WTC11 (cell line): ENCODE data around the gene DDIT4. TPM values are rescaled to one million over a fixed set of nuclear protein-coding genes. Genes with fewer than 3 reads are reported as not detected.

Experiments
- ATAC-seq: fragments of 200-7000 bp; cut with Tn5 transposase; 2 replicates; pipeline ENCODE4 v1.10.0; 2021; ENCODE audit warnings: mild to moderate bottlenecking, moderate library complexity
- CTCF ChIA-PET: fragments of 300-600 bp; sonication (Branson Sonifier 250); formaldehyde crosslinking; loops from one replicate; lab custom pipeline; 2021; ENCODE audit warnings: antibody characterized with exemption; lab: Charles Lee
- POLR2A ChIA-PET: fragments of 350-600 bp; sonication (Branson Sonifier 250); formaldehyde crosslinking; loops from one replicate; lab custom pipeline; 2021; ENCODE audit warnings: antibody characterized with exemption; lab: Charles Lee
- DNase-seq: peaks from one replicate; pipeline ENCODE4 v3.0.0; 2021; ENCODE audit warnings: low spot score
- H3K27ac Mint-ChIP-seq: 2 replicates; pipeline ENCODE4 v1.8.0; 2021; ENCODE audit warnings: mixed read lengths
- H3K27me3 Mint-ChIP-seq: 2 replicates; pipeline ENCODE4 v1.8.0; 2021; ENCODE audit warnings: low read depth, mild to moderate bottlenecking, moderate library complexity, mixed read lengths
- H3K36me3 Mint-ChIP-seq: 2 replicates; pipeline ENCODE4 v1.8.0; 2021; ENCODE audit warnings: mixed read lengths
- H3K4me1 Mint-ChIP-seq: 2 replicates; pipeline ENCODE4 v1.8.0; 2022; ENCODE audit warnings: mixed read lengths
- H3K4me3 Mint-ChIP-seq: 2 replicates; pipeline ENCODE4 v1.8.0; 2021; ENCODE audit warnings: mild to moderate bottlenecking, moderate library complexity, mixed read lengths
- H3K9me3 Mint-ChIP-seq: 2 replicates; pipeline ENCODE4 v1.8.0; 2021; ENCODE audit warnings: mixed read lengths
- AFF4 ChIP-seq: sonication (generic); formaldehyde crosslinking; IDR thresholded peaks from 2 replicates; pipeline ENCODE4 v1.8.1; 2023; ENCODE audit warnings: mild to moderate bottlenecking, missing genetic modification reagents, borderline replicate concordance
- CREB1 ChIP-seq: sonication (generic); formaldehyde crosslinking; IDR thresholded peaks from 2 replicates; pipeline ENCODE4 v1.8.0; 2023; ENCODE audit warnings: mild to moderate bottlenecking, missing genetic modification reagents
- CTCF ChIP-seq: fragments of 200-600 bp; IDR thresholded peaks from 2 replicates; pipeline ENCODE4 v1.8.0; 2022; ENCODE audit warnings: antibody characterized with exemption
- E2F5 ChIP-seq: sonication (generic); formaldehyde crosslinking; IDR thresholded peaks from 2 replicates; pipeline ENCODE4 v1.8.1; 2022; ENCODE audit warnings: mild to moderate bottlenecking, moderate library complexity, missing genetic modification reagents
- EMX1 ChIP-seq: fragments of 250-450 bp; sonication (Bioruptor Pico); IDR thresholded peaks from 2 replicates; pipeline ENCODE4 v1.8.0; 2021; ENCODE audit warnings: mild to moderate bottlenecking
- ETV6 ChIP-seq: sonication (generic); formaldehyde crosslinking; IDR thresholded peaks from 2 replicates; pipeline ENCODE4 v1.8.1; 2022; ENCODE audit warnings: mild to moderate bottlenecking, missing genetic modification reagents
- FOXJ3 ChIP-seq: sonication (generic); formaldehyde crosslinking; IDR thresholded peaks from 2 replicates; pipeline ENCODE4 v1.9.0; 2021; ENCODE audit warnings: missing genetic modification reagents, mild to moderate bottlenecking, borderline replicate concordance
- FOXP1 ChIP-seq: sonication (generic); formaldehyde crosslinking; IDR thresholded peaks from 2 replicates; pipeline ENCODE4 v1.8.0; 2022; ENCODE audit warnings: missing genetic modification reagents, mild to moderate bottlenecking, moderate library complexity, borderline replicate concordance
- GABPB1 ChIP-seq: sonication (generic); formaldehyde crosslinking; IDR thresholded peaks from 2 replicates; pipeline ENCODE4 v1.8.1; 2023; ENCODE audit warnings: mild to moderate bottlenecking, missing genetic modification reagents
- HMGA2 ChIP-seq: fragments of 250-450 bp; sonication (Bioruptor Pico); IDR thresholded peaks from 2 replicates; pipeline ENCODE4 v1.4.0; 2021; ENCODE audit warnings: mild to moderate bottlenecking, moderate library complexity
- JUN ChIP-seq: sonication (generic); formaldehyde crosslinking; IDR thresholded peaks from 2 replicates; pipeline ENCODE4 v1.8.0; 2023; ENCODE audit warnings: mild to moderate bottlenecking, missing genetic modification reagents
- MAX ChIP-seq: sonication (generic); formaldehyde crosslinking; IDR thresholded peaks from 2 replicates; pipeline ENCODE4 v1.8.0; 2022; ENCODE audit warnings: mild to moderate bottlenecking, missing genetic modification reagents
- MXD4 ChIP-seq: fragments of 250-450 bp; sonication (Bioruptor Pico); IDR thresholded peaks from 2 replicates; pipeline ENCODE4 v1.8.0; 2021; ENCODE audit warnings: mild to moderate bottlenecking, moderate library complexity, borderline replicate concordance
- NFATC4 ChIP-seq: fragments of 250-450 bp; sonication (Bioruptor Pico); IDR thresholded peaks from 2 replicates; pipeline ENCODE4 v1.9.0; 2021; ENCODE audit warnings: mild to moderate bottlenecking
- RELA ChIP-seq: sonication (generic); formaldehyde crosslinking; IDR thresholded peaks from 2 replicates; pipeline ENCODE4 v1.8.1; 2022; ENCODE audit warnings: missing genetic modification reagents, mild to moderate bottlenecking, borderline replicate concordance
- SOX15 ChIP-seq: fragments of 250-450 bp; sonication (Bioruptor Pico); IDR thresholded peaks from 2 replicates; pipeline ENCODE4 v1.9.0; 2021; ENCODE audit warnings: mild to moderate bottlenecking
- USF1 ChIP-seq: sonication (generic); formaldehyde crosslinking; IDR thresholded peaks from 2 replicates; pipeline ENCODE4 v1.8.0; 2022; ENCODE audit warnings: mild to moderate bottlenecking, missing genetic modification reagents
- ZMAT4 ChIP-seq: fragments of 250-450 bp; sonication (Bioruptor Pico); IDR thresholded peaks from 2 replicates; pipeline ENCODE4 v1.9.0; 2021; ENCODE audit warnings: mild to moderate bottlenecking
- ZNF317 ChIP-seq: sonication (generic); formaldehyde crosslinking; IDR thresholded peaks from 2 replicates; pipeline ENCODE4 v1.8.1; 2023; ENCODE audit warnings: low read depth, mild to moderate bottlenecking, moderate library complexity, missing genetic modification reagents, borderline replicate concordance
- total RNA-seq: library from RNA; stranded (reverse); gene quantifications from 3 replicates; pipeline ENCODE4 v1.2.3, GENCODE V29; 2021

The DDIT4 gene
- total RNA-seq, 1 experiment from 2014 or later: 118 TPM

GRCh38 chr10:72275351-72276012 lies 1.8 kb downstream of the DDIT4 start:
- ChIA-PET POLR2A (interaction anchor here (0.7 to 5.1 kb wide), 20 partner anchors 8 to 79 kb away, joined by 3 to 182 read pairs (median 4); partner anchors contain the start of genes ANAPC16, ASCC1 and DNAJB12), CTCF (interaction anchor here (0.6 to 5.3 kb wide), 27 partner anchors 8 to 227 kb away, joined by 3 to 75 read pairs (median 4); partner anchors contain the start of gene SPOCK2)
- peaks cover 20% of the 10 kb centered on the region for H3K36me3 Mint-ChIP-seq
- H3K4me3 Mint-ChIP-seq: peak overlapping the region; percentile 95
- no peaks in the 10 kb centered on the region; the same call in 1 of the 2 replicates for H3K27me3 Mint-ChIP-seq
- no peak for DNase-seq
- H3K9me3 Mint-ChIP-seq: no peaks in the 10 kb centered on the region
- H3K4me1 Mint-ChIP-seq: peaks cover 43% of the 10 kb centered on the region
- no peak for ATAC-seq
- TF ChIP-seq USF1 (CRISPR knock-in tag) (peak; percentile 55; the same call in 1 of the 2 replicates), E2F5 (CRISPR knock-in tag) (no peak), ZNF317 (CRISPR knock-in tag) (no peak), SOX15 (CRISPR knock-in tag) (no peak), ZMAT4 (CRISPR knock-in tag) (peak; percentile 56; the same call in 1 of the 2 replicates), GABPB1 (CRISPR knock-in tag) (no peak), MXD4 (CRISPR knock-in tag) (no peak)
- peak overlapping the region; percentile 61 for H3K27ac Mint-ChIP-seq

- no peak for DNase-seq
- Mint-ChIP-seq H3K9me3 (no peaks in the 10 kb centered on the region), H3K27me3 (no peaks in the 10 kb centered on the region; the same call in 1 of the 2 replicates), H3K36me3 (peaks cover 20% of the 10 kb centered on the region), H3K4me1 (peaks cover 38% of the 10 kb centered on the region), H3K27ac (peak overlapping the region; percentile 61), H3K4me3 (peak overlapping the region; percentile 95)
- CTCF ChIA-PET: interaction anchor here (1.0 to 5.3 kb wide), 12 partner anchors 10 to 227 kb away, joined by 3 to 75 read pairs (median 6); no protein-coding TSS in a partner anchor
- no peak for ATAC-seq
- no peak for TF ChIP-seq HMGA2
- peak; percentile 47; the same call in 1 of the 2 replicates for TF ChIP-seq AFF4 (CRISPR knock-in tag)
- peak; percentile 64; the same call in 1 of the 2 replicates for TF ChIP-seq NFATC4 (CRISPR knock-in tag)
- POLR2A ChIA-PET: interaction anchor here (0.6 to 5.1 kb wide), 14 partner anchors 8 to 182 kb away, joined by 3 to 182 read pairs (median 5); partner anchors contain the start of genes ANAPC16 and ASCC1
Measured at GRCh38 chr10:72276013-72276387, 2.3 kb downstream of the DDIT4 start.

- no peak for DNase-seq
- H3K27ac Mint-ChIP-seq: peak overlapping the region; percentile 79
- H3K4me3 Mint-ChIP-seq: peak overlapping the region; percentile 95
- H3K4me1 Mint-ChIP-seq: peaks cover 35% of the 10 kb centered on the region
- ChIA-PET POLR2A (interaction anchor here (0.6 to 5.1 kb wide), 18 partner anchors 9 to 183 kb away, joined by 3 to 182 read pairs (median 5); partner anchors contain the start of genes ANAPC16 and ASCC1), CTCF (interaction anchor here (0.5 to 5.3 kb wide), 10 partner anchors 14 to 228 kb away, joined by 3 to 75 read pairs (median 8); no protein-coding TSS in a partner anchor)
- no peaks in the 10 kb centered on the region for H3K9me3 Mint-ChIP-seq
- no peak for ATAC-seq
- H3K36me3 Mint-ChIP-seq: peaks cover 20% of the 10 kb centered on the region
- H3K27me3 Mint-ChIP-seq: no peaks in the 10 kb centered on the region; the same call in 1 of the 2 replicates
- TF ChIP-seq ZNF317 (CRISPR knock-in tag) (no peak), EMX1 (CRISPR knock-in tag) (peak; percentile 93; the same call in 1 of the 2 replicates), JUN (CRISPR knock-in tag) (no peak), CREB1 (CRISPR knock-in tag) (no peak), GABPB1 (CRISPR knock-in tag) (0 out of 2 replicates have a peak, but pooled peaks have one; percentile 53), RELA (CRISPR knock-in tag) (no peak), FOXP1 (CRISPR knock-in tag) (peak; percentile 7; the same call in 1 of the 2 replicates), FOXJ3 (CRISPR knock-in tag) (no peak), MAX (CRISPR knock-in tag) (0 out of 2 replicates have a peak, but pooled peaks have one; percentile 23), CTCF (no peak), ETV6 (CRISPR knock-in tag) (no peak), SOX15 (CRISPR knock-in tag) (no peak)
Measured at GRCh38 chr10:72276421-72277339, 3.0 kb downstream of the DDIT4 start.
